Right lobe of liver (tissue), 4 donors: ENCODE data around the gene FAM163B.

Experiments used
- CTCF ChIP-seq, 4 donors: fragments of 200-600 bp in 3 of 4; fragments of 450-650 bp in 1 of 4; IDR thresholded peaks; one replicate each; pipeline versions ENCODE4 v1.5.1 to v1.8.0; 2016 to 2022; ENCODE audit warnings: antibody characterized with exemption in 4 of 4, mild to moderate bottlenecking in 2 of 4
- POLR2A ChIP-seq: fragments of 450-650 bp; IDR thresholded peaks from one replicate; pipeline ENCODE4 v1.6.1; 2017; ENCODE audit warnings: antibody characterized with exemption, mild to moderate bottlenecking
- donor health status: DM: no; HTN: no; CAD: no.
- donor health status: DM: no; HTN: no; CAD: no.
- donor health status: DM: no; HTN: yes; CAD: no.

GRCh38 chr9:133571896-133572595, 37.1 kb downstream of the FAM163B start:
- TF ChIP-seq CTCF (IDR thresholded peaks at IDR 0.05) (no peak), POLR2A (no peak)
